ENCODE data around the gene MYL4. TPM values are rescaled to one million over a fixed set of nuclear protein-coding genes. Genes with fewer than 3 reads are reported as not detected.
A peak's percentile ranks its signal among the peaks of the same experiment; 100 is the strongest.

MYL4 gene
- total RNA-seq, 1 experiment from 2014 or later: 0.49 TPM

DNA sequence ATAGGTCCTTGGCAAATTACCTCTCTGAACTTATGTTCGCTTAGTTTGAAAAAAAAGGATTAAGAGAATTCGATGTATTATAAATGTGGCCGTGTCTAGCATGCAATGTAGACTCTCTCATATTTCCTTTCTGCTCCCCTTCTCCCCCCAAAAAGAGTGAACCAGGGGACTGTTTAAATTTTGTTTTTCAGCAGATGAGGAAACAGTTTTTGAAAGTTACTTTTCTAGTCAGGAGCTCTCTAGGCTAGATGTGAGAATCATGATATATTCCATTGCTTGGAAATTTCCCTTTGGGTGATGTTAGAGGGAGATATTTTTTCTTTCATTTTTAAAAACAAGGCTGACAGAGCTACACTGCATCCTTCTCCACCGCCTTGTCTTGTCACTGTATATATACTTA, 18.9 kb upstream of the MYL4 start:
- no peak for ATAC-seq
- intact Hi-C loops (cut with micrococcal nuclease; ENCODE audit: unreplicated experiment) (no loop called here), in situ Hi-C loops (cut with HindIII; ENCODE audit: low pct_unique_long_range_greater_than_20kb, low sequenced_read_pairs) (no loop called here)
- no peaks in the 10 kb centered on the region for H3K27me3 ChIP-seq (ENCODE audit: control insufficient read depth, insufficient read depth, low read length)
- BruUV-seq (replicated peaks): no TSS peak
- H3K4me3 ChIP-seq (ENCODE audit: low read depth in 2 of 2, low read length in 2 of 2): no peak overlapping the region
- H3K4me1 ChIP-seq (ENCODE audit: control insufficient read depth, insufficient read depth, low read length): peaks cover 8% of the 10 kb centered on the region
- peak overlapping the region; percentile 91; the same call in 1 of the 2 replicates for H3K27ac ChIP-seq (ENCODE audit: low read length)
- DNase-seq (ENCODE audit: low read depth, low spot score): no peak
- H3K36me3 ChIP-seq (ENCODE audit: control insufficient read depth, insufficient read depth, low read length): peaks cover 9% of the 10 kb centered on the region; the same call in 1 of the 2 replicates
- ChIA-PET CTCF (no interaction called here), POLR2A (no interaction called here)
- no peak for TF ChIP-seq POLR2AphosphoS5 (IDR thresholded peaks at IDR 0.05; ENCODE audit: low read depth, low read length)
- TF ChIP-seq, protein P1, sequence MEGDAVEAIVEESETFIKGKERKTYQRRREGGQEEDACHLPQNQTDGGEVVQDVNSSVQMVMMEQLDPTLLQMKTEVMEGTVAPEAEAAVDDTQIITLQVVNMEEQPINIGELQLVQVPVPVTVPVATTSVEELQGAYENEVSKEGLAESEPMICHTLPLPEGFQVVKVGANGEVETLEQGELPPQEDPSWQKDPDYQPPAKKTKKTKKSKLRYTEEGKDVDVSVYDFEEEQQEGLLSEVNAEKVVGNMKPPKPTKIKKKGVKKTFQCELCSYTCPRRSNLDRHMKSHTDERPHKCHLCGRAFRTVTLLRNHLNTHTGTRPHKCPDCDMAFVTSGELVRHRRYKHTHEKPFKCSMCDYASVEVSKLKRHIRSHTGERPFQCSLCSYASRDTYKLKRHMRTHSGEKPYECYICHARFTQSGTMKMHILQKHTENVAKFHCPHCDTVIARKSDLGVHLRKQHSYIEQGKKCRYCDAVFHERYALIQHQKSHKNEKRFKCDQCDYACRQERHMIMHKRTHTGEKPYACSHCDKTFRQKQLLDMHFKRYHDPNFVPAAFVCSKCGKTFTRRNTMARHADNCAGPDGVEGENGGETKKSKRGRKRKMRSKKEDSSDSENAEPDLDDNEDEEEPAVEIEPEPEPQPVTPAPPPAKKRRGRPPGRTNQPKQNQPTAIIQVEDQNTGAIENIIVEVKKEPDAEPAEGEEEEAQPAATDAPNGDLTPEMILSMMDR (IDR thresholded peaks at IDR 0.05): no peak
- TF ChIP-seq TCF7L2 (IDR thresholded peaks at IDR 0.05; ENCODE audit: low read depth, low read length): no peak
- TF ChIP-seq, protein P2, sequence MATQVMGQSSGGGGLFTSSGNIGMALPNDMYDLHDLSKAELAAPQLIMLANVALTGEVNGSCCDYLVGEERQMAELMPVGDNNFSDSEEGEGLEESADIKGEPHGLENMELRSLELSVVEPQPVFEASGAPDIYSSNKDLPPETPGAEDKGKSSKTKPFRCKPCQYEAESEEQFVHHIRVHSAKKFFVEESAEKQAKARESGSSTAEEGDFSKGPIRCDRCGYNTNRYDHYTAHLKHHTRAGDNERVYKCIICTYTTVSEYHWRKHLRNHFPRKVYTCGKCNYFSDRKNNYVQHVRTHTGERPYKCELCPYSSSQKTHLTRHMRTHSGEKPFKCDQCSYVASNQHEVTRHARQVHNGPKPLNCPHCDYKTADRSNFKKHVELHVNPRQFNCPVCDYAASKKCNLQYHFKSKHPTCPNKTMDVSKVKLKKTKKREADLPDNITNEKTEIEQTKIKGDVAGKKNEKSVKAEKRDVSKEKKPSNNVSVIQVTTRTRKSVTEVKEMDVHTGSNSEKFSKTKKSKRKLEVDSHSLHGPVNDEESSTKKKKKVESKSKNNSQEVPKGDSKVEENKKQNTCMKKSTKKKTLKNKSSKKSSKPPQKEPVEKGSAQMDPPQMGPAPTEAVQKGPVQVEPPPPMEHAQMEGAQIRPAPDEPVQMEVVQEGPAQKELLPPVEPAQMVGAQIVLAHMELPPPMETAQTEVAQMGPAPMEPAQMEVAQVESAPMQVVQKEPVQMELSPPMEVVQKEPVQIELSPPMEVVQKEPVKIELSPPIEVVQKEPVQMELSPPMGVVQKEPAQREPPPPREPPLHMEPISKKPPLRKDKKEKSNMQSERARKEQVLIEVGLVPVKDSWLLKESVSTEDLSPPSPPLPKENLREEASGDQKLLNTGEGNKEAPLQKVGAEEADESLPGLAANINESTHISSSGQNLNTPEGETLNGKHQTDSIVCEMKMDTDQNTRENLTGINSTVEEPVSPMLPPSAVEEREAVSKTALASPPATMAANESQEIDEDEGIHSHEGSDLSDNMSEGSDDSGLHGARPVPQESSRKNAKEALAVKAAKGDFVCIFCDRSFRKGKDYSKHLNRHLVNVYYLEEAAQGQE (IDR thresholded peaks at IDR 0.05; ENCODE audit: insufficient read depth in 1 of 2, low read depth in 2 of 2, low read length in 1 of 2): no peak
- TF ChIP-seq SIN3A (IDR thresholded peaks at IDR 0.05; ENCODE audit: borderline replicate concordance, insufficient read depth, low read depth, low read length): no peak
- no peaks in the 10 kb centered on the region for H3K9me3 ChIP-seq (ENCODE audit: control insufficient read depth, insufficient read depth, low read depth, low read length)

DNA sequence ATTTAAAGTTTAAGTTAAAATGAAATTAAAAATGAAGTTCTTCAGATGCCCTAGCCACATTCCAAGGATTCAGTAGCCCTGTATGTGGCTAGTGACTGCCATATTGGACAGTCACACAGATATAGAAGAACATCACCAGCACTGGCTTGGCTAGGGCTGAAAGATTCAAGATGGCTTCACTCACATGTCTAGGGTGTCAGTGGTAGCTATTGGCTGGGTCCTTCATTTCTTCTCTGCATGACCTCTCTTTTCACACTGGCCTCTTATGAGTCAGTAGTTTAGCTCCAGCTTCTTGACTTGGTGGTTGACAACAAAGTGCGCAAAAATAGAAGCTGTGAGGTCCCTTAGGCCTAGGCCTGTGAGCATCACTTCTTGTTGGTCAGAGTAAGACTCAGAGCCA, 18.4 kb upstream of the MYL4 start:
- ATAC-seq: no peak
- H3K36me3 ChIP-seq (ENCODE audit: control insufficient read depth, insufficient read depth, low read length): peaks cover 9% of the 10 kb centered on the region; the same call in 1 of the 2 replicates
- ChIA-PET CTCF (no interaction called here), POLR2A (no interaction called here)
- no TSS peak for BruUV-seq (replicated peaks)
- H3K27ac ChIP-seq (ENCODE audit: low read length): peak overlapping the region; percentile 7; the same call in 1 of the 2 replicates
- DNase-seq (ENCODE audit: low read depth, low spot score): no peak
- intact Hi-C loops (cut with micrococcal nuclease; ENCODE audit: unreplicated experiment) (no loop called here), in situ Hi-C loops (cut with HindIII; ENCODE audit: low pct_unique_long_range_greater_than_20kb, low sequenced_read_pairs) (no loop called here)
- TF ChIP-seq, protein P1 (IDR thresholded peaks at IDR 0.05): no peak
- no peak for TF ChIP-seq TCF7L2 (IDR thresholded peaks at IDR 0.05; ENCODE audit: low read depth, low read length)
- TF ChIP-seq, protein P2 (IDR thresholded peaks at IDR 0.05; ENCODE audit: insufficient read depth in 1 of 2, low read depth in 2 of 2, low read length in 1 of 2): no peak
- no peak for TF ChIP-seq POLR2AphosphoS5 (IDR thresholded peaks at IDR 0.05; ENCODE audit: low read depth, low read length)
- no peak for TF ChIP-seq SIN3A (IDR thresholded peaks at IDR 0.05; ENCODE audit: borderline replicate concordance, insufficient read depth, low read depth, low read length)
- peaks cover 8% of the 10 kb centered on the region for H3K4me1 ChIP-seq (ENCODE audit: control insufficient read depth, insufficient read depth, low read length)
- H3K9me3 ChIP-seq (ENCODE audit: control insufficient read depth, insufficient read depth, low read depth, low read length): no peaks in the 10 kb centered on the region
- H3K4me3 ChIP-seq (ENCODE audit: low read depth in 2 of 2, low read length in 2 of 2): no peak overlapping the region
- no peaks in the 10 kb centered on the region for H3K27me3 ChIP-seq (ENCODE audit: control insufficient read depth, insufficient read depth, low read length)
